Left lung (tissue), 10 donors: Measurements from ENCODE around the gene COL11A2. TPM values are rescaled to one million over a fixed set of nuclear protein-coding genes. Genes with fewer than 3 reads are reported as not detected.

Source experiments
- ATAC-seq: fragments of 200-7000 bp; cut with Tn5 transposase; one replicate; pipeline ENCODE4 v1.9.1; 2020; ENCODE audit warnings: moderate library complexity
- DNase-seq, 4 donors: peaks; one replicate each; pipeline ENCODE4 v3.0.0-alpha.2; 2013 to 2020
- H3K27ac ChIP-seq, 2 donors: fragments of 200-600 bp; sonication (generic) in 1 of 2; one replicate each; pipeline versions ENCODE4 v1.5.0 to v1.8.0; 2020 to 2021
- H3K27me3 ChIP-seq, 2 donors: fragments of 200-600 bp; sonication (generic) in 1 of 2; one replicate each; pipeline versions ENCODE4 v1.5.0 to v1.8.0; 2020 to 2021
- H3K36me3 ChIP-seq, 2 donors: fragments of 200-600 bp; sonication (generic) in 1 of 2; one replicate each; pipeline versions ENCODE4 v1.5.0 to v1.8.0; 2020 to 2021
- H3K4me1 ChIP-seq, 2 donors: fragments of 200-600 bp; one replicate each; pipeline ENCODE4 v1.8.0; 2021
- H3K4me3 ChIP-seq, 2 donors: fragments of 200-600 bp; sonication (generic) in 1 of 2; one replicate each; pipeline versions ENCODE4 v1.5.0 to v1.8.0; 2020 to 2021; ENCODE audit warnings: mild to moderate bottlenecking in 1 of 2
- H3K9me3 ChIP-seq, 2 donors: fragments of 200-600 bp; sonication (generic) in 1 of 2; one replicate each; pipeline versions ENCODE4 v1.5.0 to v1.8.0; 2020 to 2021
- CTCF ChIP-seq, 2 donors: fragments of 200-600 bp; sonication (generic) in 1 of 2; IDR thresholded peaks; one replicate each; pipeline versions ENCODE4 v1.5.0 to v1.8.0; 2021; ENCODE audit warnings: antibody characterized with exemption in 2 of 2
- intact Hi-C, 2 donors: fragments of 100-400 bp; cut with DNase I; formaldehyde crosslinking; loops; one replicate each; pipeline versions ENCODE4 v1.11.2 to v1.14.2; 2022
- polyA plus RNA-seq, 6 donors: library from polyadenylated mRNA; unstranded; fragments of 120-200 nt; gene quantifications; one replicate each; pipeline ENCODE4 v1.2.1, GENCODE V29; 2013; ENCODE audit not compliant: insufficient read length in 6 of 6
- total RNA-seq, 2 donors: library from RNA; stranded (reverse); fragmentation: NEBNext Ultra II Directional; extraction: Animal tissue kit (Norgen Biotek cat#: 25700); gene quantifications; one replicate each; pipeline ENCODE4 v1.2.1, GENCODE V29; 2021
- donor health status: DM: no; HTN: yes; CAD: no.
- donor health status: DM: no; HTN: no; CAD: no.

COL11A2 gene
- total and polyA plus RNA-seq, 8 donors: 0.45 to 9.5 (median 3.6) TPM

- ATAC-seq (no peak), DNase-seq (no peak)
- H3K27ac ChIP-seq: no peak overlapping the region
- intact Hi-C loops: no loop called here
- H3K36me3 ChIP-seq: no peaks in the 10 kb centered on the region
- H3K27me3 ChIP-seq: no peaks in the 10 kb centered on the region
- no peaks in the 10 kb centered on the region for H3K9me3 ChIP-seq
- no peak for TF ChIP-seq CTCF (IDR thresholded peaks at IDR 0.05)
- H3K4me3 ChIP-seq: no peak overlapping the region
- no peaks in the 10 kb centered on the region for H3K4me1 ChIP-seq
Measured at GRCh38 chr6:33175436-33176069, 16.7 kb downstream of the COL11A2 start.

GRCh38 chr6:33174784-33175183 lies 17.5 kb downstream of the COL11A2 start:
- H3K27me3 ChIP-seq: no peaks in the 10 kb centered on the region
- no peak overlapping the region for H3K4me3 ChIP-seq
- intact Hi-C loops: no loop called here
- no peaks in the 10 kb centered on the region for H3K36me3 ChIP-seq
- no peak overlapping the region for H3K27ac ChIP-seq
- TF ChIP-seq CTCF (IDR thresholded peaks at IDR 0.05): no peak
- no peak for DNase-seq
- H3K9me3 ChIP-seq: no peaks in the 10 kb centered on the region
- H3K4me1 ChIP-seq: no peaks in the 10 kb centered on the region
- ATAC-seq: no peak

- intact Hi-C loops: no loop called here
- Histone ChIP-seq H3K27me3 (no peaks in the 10 kb centered on the region), H3K9me3 (no peaks in the 10 kb centered on the region), H3K4me1 (no peaks in the 10 kb centered on the region), H3K36me3 (no peaks in the 10 kb centered on the region), H3K4me3 (no peak overlapping the region), H3K27ac (no peak overlapping the region)
- no peak for TF ChIP-seq CTCF (IDR thresholded peaks at IDR 0.05)
- no peak for ATAC-seq
- no peak for DNase-seq
Measured at GRCh38 chr6:33173535-33174180, 18.6 kb downstream of the COL11A2 start.

- Histone ChIP-seq H3K9me3 (no peaks in the 10 kb centered on the region), H3K27me3 (no peaks in the 10 kb centered on the region), H3K4me1 (no peaks in the 10 kb centered on the region), H3K4me3 (no peak overlapping the region), H3K36me3 (no peaks in the 10 kb centered on the region), H3K27ac (no peak overlapping the region)
- intact Hi-C loops: no loop called here
- DNase-seq (peak in 1 of 4 donors; percentile 26), ATAC-seq (peak; percentile 64)
- TF ChIP-seq CTCF (IDR thresholded peaks at IDR 0.05): peak; percentile 39 to 49
Measured at GRCh38 chr6:33172688-33173534, 19.4 kb downstream of the COL11A2 start.
